Renal cortical epithelial cell (primary cell): ENCODE measurements around the gene ADAMTS13. TPM values are rescaled to one million over a fixed set of nuclear protein-coding genes. Genes with fewer than 3 reads are reported as not detected.

Source experiments
- DNase-seq: peaks from one replicate; pipeline ENCODE4 v3.0.0-alpha.2; 2011; ENCODE audit warnings: low read depth
- total RNA-seq: library from RNA; depleted of rRNA; stranded (reverse); fragments of >200 nt; gene quantifications from 2 replicates; pipeline ENCODE4 v1.2.3, GENCODE V29; 2014

Gene ADAMTS13
- total RNA-seq, 1 donor from 2014 or later = 6.0 TPM

- no peak for DNase-seq
These were observed 85.2 kb downstream of the ADAMTS13 start for GRCh38 chr9:133507246-133507965.

GRCh38 chr9:133508046-133508445, 85.9 kb downstream of the ADAMTS13 start:
- no peak for DNase-seq

Other genes with a start within 250 kb of the ADAMTS13 start
- not detected in 2 replicates for gene OBP2B, start 213.1 kb upstream of the ADAMTS13 start, total RNA-seq
- gene ABO, start 147.2 kb upstream of the ADAMTS13 start, total RNA-seq = 0.17 and 4.5 TPM in 2 replicates
- gene SURF6, start 86.2 kb upstream of the ADAMTS13 start, total RNA-seq = 7.5 and 31.4 TPM in 2 replicates
- 17.7 and 31.6 TPM in 2 replicates for gene MED22, start 74.2 kb upstream of the ADAMTS13 start, total RNA-seq
- gene RPL7A, start 74.1 kb upstream of the ADAMTS13 start, total RNA-seq = 1,360 and 2,372 TPM in 2 replicates
- 18.4 and 18.6 TPM in 2 replicates for gene SURF1, start 65.9 kb upstream of the ADAMTS13 start, total RNA-seq
- gene SURF2, start 65.8 kb upstream of the ADAMTS13 start, total RNA-seq = 9.9 and 32.3 TPM in 2 replicates
- 284 and 363 TPM in 2 replicates for gene SURF4, start 46.3 kb upstream of the ADAMTS13 start, total RNA-seq
- gene STKLD1, start 46.0 kb upstream of the ADAMTS13 start, total RNA-seq = 0.35 and 0.40 TPM in 2 replicates
- gene REXO4, start 4.4 kb upstream of the ADAMTS13 start, total RNA-seq = 10.8 and 25.3 TPM in 2 replicates
- gene CACFD1, start 37.6 kb downstream of the ADAMTS13 start, total RNA-seq = 9.2 and 22.0 TPM in 2 replicates
- gene SLC2A6, start 56.7 kb downstream of the ADAMTS13 start, total RNA-seq = 21.7 and 60.1 TPM in 2 replicates
- gene MYMK, start 102.6 kb downstream of the ADAMTS13 start, total RNA-seq = not detected in 2 replicates
- 0.05 TPM in 1 of 2 replicates, not detected in the other for gene ADAMTSL2, start 112.3 kb downstream of the ADAMTS13 start, total RNA-seq
- gene FAM163B, start 187.0 kb downstream of the ADAMTS13 start, total RNA-seq = not detected in 2 replicates
- not detected in 2 replicates for gene DBH, start 214.0 kb downstream of the ADAMTS13 start, total RNA-seq